Hindlimb muscle (tissue), 1 donor: ENCODE results near the gene CNOT8. TPM values are rescaled to one million over a fixed set of nuclear protein-coding genes. Genes with fewer than 3 reads are reported as not detected.
A peak's percentile ranks its signal among the peaks of the same experiment; 100 is the strongest.
"Not testable (repeated sequence)": the region's sequence is repeated elsewhere in the genome, so short reads cannot be mapped to it uniquely, and the experiment has no call there.

Experiments
- DNase-seq: peaks from one replicate; pipeline ENCODE4 v3.0.0-alpha.2; 2013
- polyA plus RNA-seq: library from polyadenylated mRNA; unstranded; fragments of 120-200 nt; gene quantifications from one replicate; pipeline ENCODE4 v1.2.1, GENCODE V29; 2013; ENCODE audit not compliant: insufficient read length

The CNOT8 gene
- polyA plus RNA-seq = 38.6 TPM

DNA sequence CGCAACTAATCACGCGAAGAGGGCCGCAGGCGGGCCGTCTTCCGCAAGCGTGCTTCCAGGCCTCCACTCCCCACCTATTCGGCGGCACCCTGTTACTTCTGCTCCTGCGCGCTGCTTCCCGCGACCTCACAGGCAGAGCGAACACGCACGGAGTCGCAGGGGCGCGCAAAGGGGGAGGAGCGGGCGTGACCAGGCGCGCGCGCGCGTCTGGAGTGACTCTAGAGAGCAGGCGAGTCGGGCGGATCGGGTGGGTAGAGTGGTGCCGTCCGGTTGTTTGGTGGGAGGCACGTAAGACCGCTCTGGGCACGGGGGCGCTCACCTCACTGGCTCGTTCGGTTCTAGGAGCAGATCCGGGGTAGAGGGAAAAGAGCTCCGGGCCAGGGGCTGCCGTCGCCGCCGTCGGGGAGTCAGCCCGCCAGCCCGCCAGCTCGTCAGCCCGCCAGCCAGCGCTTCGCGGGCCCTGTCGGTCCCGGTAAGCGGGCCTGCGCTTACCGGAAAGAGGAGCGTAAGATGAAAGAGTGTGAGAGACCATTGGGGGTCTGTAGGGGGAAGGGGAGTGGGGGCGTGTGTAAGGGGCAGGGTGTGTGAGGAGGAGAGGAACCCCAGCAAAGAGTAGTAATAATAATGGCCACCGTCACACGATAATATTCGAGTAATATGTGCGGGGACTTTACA lies at the start of gene CNOT8:
Gene CNOT8, plus strand, starts transcription at position 331 of the 675 bp plus-strand sequence. CDS start 4,652 bp downstream, outside the sequence.
- peak; percentile 97 for DNase-seq

DNA sequence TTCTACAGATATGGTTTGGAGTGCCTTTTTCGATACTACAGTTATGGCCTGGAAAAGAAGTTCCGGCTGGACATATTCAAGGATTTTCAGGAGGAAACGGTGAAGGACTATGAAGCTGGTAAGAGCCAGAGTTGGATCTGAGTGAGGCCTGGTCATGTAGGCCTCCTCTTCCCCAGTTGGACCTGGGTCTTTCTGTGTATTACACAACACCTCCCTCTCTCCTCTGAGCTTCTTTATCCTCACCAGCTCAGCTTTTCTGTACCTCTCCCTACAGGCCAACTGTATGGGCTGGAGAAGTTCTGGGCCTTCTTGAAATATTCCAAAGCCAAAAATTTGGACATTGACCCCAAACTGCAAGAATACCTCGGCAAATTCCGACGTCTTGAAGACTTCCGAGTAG lies 47.2 kb upstream of the CNOT8 start:
- DNase-seq = no peak

DNA sequence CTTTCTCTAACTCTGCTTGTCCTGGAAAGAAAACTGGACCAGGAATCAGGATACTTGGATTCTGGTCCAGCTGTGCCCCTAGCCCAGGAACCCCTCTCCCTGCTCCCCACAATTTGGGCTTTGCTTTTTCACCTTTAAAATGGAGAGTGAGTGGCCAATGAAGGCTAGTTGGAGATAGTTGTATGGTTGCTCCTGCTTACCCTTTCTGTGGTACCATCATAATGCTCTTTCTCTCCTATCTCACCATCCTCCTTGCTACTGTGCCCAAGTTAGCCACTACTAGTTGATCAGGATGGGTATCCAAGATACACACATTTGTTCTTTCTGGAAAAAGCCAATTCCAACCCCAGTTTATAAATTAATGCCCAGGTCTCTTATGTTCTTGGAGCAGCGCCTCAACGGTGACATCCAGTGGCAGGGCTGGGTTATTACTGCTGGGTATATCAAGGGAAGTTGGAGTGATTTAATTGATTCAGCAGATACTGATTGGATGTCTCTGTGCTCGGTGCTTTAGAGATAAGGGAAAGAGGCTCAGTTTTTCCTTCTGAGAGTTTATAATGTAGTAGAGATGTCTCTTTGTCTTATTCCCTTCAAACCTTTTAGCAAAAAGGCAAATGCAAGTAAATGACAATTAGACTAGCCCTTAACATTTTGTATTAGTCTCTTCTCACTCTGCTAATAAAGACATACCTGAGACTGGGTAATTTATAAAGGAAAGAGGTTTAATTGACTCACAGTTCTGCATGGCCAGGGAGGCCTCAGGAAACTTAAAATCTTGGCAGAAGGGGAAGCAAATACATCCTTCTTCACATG lies 46.6 kb upstream of the CNOT8 start:
- peak; percentile 56 for DNase-seq

DNA sequence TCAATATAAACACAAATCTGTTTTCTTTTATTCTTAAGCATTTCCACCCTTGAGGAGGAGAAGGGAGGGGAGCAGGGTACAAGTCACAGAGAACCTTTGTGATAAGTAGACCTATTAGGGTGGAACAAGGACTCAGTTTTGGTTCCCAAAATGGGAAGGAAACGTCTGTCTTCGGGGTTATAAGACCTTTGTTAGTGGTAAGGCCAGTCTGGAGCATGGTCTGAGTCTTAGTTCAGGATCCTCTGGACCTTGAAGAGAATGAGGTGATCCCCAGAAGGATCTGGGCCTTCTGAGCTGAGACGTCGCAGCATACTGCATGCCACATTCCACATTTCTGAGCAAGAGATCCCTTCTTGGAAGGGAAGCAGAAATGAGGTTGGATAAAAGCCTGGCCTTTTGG lies 45.3 kb upstream of the CNOT8 start:
- no peak for DNase-seq

DNA sequence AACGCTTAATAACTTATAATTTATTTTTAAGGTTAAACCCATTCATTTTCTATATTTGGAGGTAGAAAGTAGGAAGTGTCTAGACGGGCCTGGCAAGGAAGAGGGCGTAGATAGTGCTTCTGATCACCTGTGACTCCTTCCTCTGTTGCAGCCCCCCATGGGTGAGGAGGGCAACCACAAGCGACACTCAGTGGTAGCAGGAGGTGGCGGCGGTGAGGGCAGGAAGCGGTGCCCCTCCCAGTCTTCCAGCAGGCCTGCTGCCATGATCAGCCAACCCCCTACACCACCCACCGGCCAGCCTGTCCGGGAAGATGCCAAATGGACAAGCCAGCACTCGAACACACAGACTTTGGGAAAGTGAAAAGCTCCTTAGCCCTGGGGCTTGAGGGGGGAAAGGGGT lies 44.7 kb upstream of the CNOT8 start:
- no peak for DNase-seq

DNA sequence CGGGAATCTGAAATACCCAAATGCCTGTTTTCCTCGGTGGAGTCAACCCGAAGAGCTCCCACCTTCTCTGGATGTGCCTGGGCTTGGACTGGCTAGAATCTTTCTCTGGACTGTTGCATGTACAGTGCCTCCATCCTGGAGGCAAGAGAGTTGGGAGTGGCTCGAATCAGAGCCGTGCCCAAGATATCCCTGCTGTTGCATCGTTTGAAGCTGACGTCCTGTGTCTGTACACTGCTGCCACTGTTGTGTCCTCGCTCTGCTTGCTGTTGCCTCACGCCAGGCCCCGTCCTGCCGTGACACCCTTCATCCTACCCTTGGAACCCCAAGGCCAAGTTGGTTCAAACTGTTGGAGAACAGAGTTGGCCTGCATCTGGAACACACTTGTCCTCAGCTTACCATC lies 43.4 kb upstream of the CNOT8 start:
- DNase-seq = no peak

DNA sequence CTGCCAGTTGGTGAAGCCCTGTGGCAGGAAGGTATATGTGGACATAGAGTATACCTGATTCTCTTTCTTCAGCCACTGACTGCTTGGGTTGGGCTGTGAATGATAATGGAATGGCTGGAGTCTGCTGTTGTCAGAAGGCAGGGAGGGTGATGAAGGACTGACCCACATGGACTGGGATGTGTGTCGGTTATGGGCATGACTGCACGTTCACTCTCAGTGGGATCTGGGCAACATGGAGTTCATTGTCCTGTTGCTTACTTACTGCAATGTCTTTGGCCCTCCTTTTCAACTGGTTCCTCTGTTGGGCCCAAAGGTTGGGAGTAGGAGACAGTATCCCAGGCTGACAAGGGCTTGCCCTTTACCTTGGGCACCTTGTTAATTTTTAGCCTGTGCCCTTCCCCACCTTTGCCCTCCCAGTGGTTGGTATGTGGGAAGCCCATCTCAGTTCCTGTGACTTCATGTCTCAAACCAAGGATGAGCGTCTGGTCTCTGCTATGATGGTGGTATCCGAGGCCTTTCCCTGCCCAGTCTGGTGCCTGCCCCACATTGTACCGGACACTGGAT lies 42.7 kb upstream of the CNOT8 start:
- no peak for DNase-seq

DNA sequence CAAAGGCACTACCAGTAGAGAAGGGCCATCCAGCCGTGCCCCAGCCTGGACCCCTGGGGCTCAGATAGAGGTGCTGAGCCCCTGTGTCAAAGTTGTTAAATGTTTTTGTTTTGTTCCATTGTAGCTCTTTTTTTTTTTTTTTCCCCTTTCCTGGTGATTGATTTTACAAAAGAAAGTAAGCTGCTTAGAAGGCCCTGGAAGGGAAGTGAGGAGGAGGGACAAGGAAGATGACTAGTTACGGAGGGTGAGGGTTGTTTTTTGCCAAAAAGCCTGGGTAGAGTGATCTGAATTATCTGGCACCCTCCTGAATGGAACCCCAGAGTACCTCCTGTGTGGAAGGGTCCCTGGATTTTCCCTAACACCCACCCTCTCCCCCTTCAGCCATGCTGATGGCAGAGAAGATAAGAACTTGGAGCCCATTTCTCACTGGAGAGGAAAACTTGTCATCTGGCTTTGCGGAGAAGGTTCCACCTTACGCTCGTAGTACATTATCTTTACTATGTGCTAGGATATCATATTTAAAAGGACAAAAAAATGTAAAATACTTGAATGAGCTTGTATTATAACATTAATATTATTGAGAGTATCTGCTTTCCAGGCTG lies 41.4 kb upstream of the CNOT8 start:
- DNase-seq = no peak

DNA sequence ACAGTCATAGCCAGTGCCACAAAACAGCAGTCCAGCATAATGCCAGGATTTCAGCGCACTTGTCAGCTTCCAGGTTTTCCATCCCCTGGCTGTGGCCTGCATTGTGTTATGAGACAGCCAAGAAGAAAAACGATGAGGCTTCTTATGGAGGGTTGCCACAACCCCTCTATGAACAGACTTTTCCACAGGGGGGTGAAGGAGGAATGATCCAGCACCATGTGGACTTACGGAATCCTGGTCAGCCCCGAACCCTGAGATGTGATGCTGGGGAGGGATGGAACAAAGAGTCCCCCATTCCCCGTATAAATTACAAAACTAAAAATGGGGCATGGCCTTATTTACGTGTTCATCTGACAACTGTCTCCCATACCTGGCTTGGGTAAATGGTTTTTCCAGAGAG lies 40.6 kb upstream of the CNOT8 start:
- DNase-seq = no peak

DNA sequence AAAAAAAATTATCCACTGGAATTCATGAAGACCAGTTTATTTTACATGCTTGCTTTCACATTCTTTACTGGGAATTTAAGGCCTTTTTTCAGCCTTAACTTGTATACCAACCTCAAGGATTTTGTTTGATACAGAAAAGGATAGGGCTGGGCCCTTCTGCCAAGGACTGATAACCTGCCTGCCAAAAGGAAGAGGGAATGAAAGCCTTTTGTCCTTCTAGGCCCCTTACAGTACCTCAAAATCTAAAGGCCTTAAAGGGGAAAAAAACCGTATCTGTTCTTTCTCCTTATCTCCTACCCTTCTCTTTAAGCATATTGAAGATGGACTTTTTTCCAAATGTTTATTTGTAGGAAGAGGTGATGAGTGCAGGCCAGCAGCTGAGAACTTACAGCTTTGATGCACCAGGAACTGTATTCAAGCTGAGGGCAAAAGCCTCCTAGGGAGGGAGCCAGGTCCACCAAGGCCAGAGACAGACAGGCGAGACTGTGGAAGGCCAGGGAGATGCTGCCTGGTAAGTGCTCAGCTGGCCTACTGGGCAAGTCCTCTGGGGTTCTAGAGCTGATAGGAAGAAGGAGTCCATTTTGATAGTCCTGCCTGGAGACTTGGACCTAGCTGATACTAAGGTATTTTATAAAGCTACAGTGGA lies 39.8 kb upstream of the CNOT8 start:
- DNase-seq = no peak

DNA sequence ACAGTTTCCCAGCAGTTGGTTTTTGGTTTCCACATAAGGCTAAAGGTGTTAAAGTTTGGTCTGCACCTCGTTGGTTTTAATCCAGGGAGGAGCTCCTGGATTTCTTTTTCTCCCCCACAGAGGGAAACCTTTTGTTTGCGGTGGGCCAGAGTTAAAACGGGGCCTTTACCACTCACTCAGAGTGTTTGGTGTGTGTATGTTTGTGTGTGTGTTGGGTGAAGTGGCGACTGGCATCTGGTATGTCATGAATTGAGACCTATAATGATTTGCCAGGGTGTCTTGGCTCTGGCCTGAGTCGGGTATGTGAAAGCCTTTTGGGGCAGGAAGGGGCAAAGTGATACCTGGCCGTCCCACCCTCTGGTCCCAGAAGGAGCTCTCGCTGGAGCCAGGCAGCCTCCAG lies 38.9 kb upstream of the CNOT8 start:
- DNase-seq = no peak

DNA sequence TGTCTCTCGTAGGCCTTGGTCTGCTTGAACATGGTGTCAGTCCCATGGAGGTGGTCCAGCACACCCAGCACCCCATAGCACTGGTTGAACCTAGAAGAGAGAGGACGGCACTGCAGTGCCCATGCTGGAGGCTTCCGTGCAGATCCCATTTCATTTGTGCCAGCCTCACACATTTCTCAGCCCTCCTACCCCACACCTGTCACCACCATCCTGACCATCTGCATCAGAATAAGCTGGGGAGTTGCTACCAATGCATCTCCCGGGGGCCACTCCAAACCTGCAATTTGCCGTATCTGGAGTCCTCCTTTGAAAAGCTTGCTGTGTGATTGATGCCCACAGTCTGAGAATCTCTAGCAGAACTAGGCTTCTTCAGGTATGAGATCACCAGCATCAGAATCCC lies 38.0 kb upstream of the CNOT8 start:
- DNase-seq = no peak

DNA sequence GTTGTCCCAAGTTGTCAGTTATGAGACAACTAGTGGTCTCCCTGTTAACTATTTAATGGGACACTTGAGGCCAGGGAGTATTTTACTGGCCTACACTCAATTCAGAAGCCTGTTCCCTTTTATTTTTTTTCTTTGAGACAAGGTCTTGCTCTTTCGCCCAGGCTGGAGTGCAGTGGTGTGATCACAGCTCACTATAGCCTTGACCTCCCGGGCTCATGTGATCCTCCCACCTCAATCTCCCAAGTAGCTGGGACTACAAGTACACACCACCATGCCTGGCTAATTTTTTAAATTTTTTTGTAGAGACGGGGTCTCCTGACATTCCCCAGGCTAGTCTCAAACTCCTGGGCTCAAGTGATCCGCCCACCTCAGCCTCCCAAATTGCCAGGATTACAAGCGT lies 35.5 kb upstream of the CNOT8 start:
- not testable (repeated sequence) for DNase-seq

DNA sequence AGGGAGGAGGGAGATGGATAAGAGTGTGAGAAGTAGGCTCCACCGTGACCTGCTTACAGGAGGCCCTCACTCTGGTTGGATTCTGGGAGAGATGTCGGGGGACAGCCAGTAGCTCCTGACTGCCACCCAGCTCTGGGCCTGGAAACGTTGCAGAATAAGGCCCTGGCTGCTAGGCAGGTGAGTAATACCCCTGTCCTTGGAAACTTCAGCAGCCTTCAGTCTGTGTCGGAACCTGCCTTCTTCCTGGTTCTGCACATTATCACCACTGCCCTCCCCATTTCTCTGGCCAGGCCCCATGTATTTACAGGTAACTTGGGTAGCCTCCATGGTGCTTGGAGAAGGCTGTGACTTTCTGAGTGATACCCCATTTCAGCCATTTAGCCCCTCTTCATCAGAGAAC lies 34.8 kb upstream of the CNOT8 start:
- DNase-seq = no peak

DNA sequence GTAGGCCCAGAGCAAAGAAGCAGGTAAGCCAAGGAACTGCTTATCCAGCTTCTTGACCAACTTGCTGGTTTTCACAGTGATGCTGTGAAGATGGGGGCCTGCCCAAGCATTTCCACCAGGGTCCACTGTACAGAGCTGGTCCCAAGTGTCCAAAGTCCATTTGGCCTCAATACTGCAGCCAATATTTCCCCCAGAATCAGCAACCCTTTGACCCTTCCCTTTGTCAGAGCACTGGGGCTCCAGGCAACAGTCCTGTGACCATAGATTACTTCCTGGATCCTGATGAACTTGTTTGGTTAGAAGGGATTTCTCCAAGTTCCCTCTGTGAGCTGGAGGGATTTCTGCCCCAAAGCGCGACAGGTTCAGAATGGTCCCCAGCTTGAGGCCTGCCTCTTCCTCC lies 34.4 kb upstream of the CNOT8 start:
- no peak for DNase-seq

DNA sequence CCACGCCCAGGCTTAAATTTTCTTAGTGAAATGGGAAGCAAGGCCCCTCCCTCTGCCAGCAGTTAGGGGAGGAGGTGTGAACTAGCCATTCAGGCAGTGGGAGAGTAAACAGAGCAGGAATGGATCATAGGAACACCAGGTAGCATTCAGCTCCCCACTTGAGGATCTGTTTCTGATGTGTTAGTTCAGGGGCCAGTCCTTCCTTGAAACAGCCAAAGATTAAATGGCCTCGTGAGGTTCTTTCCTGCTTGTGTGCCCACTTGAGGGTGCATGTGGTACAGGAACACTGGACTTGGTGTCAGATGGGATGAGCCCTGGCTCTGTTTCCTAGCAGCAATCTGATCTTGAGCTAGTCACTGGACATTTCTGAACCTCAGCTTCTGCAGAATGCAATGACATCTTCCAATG lies 29.2 kb upstream of the CNOT8 start:
- no peak for DNase-seq

DNA sequence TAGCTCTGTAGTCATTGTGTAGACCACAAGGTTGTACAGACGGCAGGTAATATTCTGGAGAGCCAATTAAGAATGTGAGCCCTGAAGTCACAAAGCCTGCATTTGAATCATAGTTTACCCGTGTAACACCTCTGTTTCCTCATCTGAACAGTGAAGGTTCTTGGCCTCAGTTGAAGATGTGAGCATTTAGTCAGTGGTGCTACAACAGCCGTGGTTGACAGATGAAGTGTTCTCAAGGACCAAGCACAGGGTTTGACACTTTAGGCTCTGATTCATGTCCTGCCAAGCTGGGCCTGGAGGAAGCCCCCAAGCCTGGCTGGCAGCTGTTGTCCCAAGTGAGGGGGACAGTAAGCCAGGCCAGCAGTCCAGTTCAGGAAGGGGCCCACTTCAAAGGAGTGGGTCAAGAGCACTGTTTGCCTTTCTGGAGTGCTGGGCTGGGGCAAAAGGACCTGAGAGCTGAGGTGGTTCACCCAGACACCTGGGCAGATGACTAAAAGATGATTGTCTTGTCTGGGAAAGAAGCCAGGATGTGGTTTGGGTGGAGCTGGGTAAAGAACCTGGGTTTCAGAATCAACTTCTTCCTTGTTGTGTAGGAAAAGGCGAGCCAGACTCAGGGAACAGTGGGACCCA lies 28.7 kb upstream of the CNOT8 start:
- no peak for DNase-seq

DNA sequence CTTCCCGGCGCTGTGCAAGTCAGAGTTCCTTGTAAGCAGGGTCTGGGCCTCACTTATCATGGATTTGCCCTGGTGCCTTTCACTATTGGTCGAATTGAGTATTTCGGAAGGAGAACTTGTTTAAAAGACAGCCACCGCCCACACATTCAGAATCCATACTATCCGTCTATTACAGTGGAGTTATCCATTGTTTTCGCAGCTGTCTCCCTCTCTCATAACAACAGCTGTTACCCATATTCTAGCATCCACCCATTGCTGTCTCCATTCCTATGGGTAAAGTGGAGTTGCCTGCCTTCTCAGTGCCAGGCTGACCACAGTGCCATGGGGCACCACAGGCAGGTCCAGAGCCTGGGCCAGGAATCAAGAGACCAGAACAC lies 28.2 kb upstream of the CNOT8 start:
- DNase-seq = no peak

DNA sequence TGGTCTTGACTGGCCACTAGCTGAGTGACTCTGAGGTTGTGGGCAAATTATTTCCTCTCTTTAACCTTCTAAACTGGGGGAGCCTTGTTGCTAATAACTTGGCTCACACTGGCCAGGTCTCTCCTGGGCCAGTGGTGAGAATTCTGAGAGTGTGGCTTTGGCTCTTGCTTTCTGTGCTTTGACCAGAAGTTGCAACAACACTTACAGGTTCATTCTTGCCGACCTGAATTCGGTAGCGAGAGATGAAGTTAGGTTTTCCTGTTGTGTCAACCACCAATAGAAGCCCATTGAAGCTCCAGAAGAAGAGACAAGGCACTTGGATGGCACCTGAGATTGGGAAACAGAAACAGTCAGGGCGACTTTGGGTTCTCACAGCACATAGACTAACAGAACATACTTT lies 27.8 kb upstream of the CNOT8 start:
- DNase-seq = no peak

DNA sequence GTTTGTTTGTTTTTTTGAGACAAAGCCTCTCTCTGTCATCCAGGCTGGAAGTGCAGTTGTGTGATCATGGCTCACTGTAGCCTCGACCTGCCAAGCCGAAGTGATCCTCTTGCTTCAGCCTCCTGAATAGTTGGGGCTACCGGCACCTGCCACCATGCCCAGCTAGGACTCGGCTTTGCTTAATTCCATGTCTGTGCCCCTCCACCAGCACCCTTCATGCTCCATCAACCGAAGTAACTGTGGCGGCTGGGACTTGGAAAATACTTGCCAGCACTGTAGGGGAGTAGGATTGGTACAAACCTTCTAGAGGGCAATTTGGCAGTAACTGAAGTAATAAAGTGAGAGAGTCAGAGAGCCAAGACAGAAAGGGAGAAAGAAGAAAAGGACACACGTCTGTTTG lies 27.0 kb upstream of the CNOT8 start:
- DNase-seq = no peak

DNA sequence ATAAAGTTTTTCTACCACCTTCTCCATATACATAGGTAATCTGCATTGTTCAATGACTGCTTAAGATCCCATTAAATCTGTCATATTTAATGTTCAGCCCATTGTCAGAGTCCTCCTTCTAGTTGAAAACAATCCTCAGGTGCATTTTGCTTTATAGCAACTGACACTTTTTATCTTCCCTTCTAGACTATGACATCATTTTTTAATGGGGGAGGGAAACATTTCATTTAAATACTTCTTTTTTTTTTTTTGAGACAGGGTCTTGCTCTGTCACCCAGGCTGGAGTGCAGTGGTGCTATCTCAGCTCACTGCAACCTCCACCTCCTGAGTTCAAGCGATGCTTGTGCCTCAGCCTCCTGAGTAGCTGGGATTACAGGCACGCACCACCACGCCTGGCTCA lies 25.6 kb upstream of the CNOT8 start:
- not testable (repeated sequence) for DNase-seq

DNA sequence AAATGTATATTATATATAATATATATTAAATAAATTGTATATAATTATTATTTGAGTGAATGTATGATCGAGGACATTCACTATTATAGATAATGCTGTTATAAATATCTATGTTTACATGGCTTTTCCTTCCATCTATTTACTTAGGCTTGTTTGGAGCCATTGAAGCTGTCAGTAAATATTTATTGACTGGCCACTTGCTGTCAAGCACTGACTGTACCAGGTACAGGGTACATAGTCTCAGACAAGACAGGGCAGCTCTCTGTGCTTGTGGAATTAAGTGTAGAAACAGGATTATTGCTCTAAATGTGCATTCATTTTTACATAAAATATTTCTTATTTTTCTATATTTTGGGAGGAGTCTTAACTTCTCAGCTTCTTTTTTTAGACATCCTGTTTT lies 24.4 kb upstream of the CNOT8 start:
- DNase-seq = no peak

DNA sequence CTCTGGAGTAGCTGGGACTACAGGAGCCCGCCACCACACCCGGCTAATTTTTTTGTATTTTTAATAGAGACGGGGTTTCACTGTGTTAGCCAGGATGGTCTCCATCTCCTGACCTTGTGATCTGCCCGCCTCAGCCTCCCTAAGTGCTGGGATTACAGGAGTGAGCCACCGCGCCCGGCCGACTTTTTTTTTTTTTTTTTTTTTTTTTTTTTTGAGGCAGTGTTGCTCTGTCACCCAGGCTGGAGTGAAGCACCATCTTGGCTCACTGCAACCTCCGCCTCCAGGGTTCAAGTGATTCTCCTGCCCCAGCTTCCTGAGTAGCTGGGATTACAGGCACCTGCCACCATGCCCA lies 22.8 kb upstream of the CNOT8 start:
- DNase-seq = not testable (repeated sequence)
